HEK293 (cell line): ENCODE data around the gene LGR5.

Experiments
- CTCF ChIP-seq: fragments of 450-650 bp; formaldehyde crosslinking; IDR thresholded peaks from 2 replicates; pipeline ENCODE4 v1.5.1; 2016; ENCODE audit warnings: missing biosample characterization, missing genetic modification characterization
- KLF16 ChIP-seq: fragments of 450-650 bp; formaldehyde crosslinking; IDR thresholded peaks from 2 replicates; pipeline ENCODE4 v1.5.1; 2017; ENCODE audit warnings: missing biosample characterization, missing genetic modification characterization
- SP2 ChIP-seq: fragments of 450-650 bp; formaldehyde crosslinking; IDR thresholded peaks from 2 replicates; pipeline ENCODE4 v1.5.1; 2016; ENCODE audit warnings: missing biosample characterization, missing genetic modification characterization
- ZFP37 ChIP-seq: fragments of 450-650 bp; formaldehyde crosslinking; IDR thresholded peaks from 2 replicates; pipeline ENCODE4 v1.5.1; 2016; ENCODE audit warnings: missing biosample characterization, missing genetic modification characterization
- ZNF324 ChIP-seq: fragments of 450-650 bp; formaldehyde crosslinking; IDR thresholded peaks from 2 replicates; pipeline ENCODE4 v1.5.1; 2016; ENCODE audit warnings: missing biosample characterization, missing genetic modification characterization
- ZNF514 ChIP-seq: fragments of 450-650 bp; formaldehyde crosslinking; IDR thresholded peaks from 2 replicates; pipeline ENCODE4 v1.5.1; 2016; ENCODE audit warnings: missing biosample characterization, missing genetic modification characterization
- ZNF544 ChIP-seq: fragments of 450-650 bp; formaldehyde crosslinking; IDR thresholded peaks from 2 replicates; pipeline ENCODE4 v1.5.0; 2017; ENCODE audit warnings: missing biosample characterization, missing genetic modification characterization
- ZNF776 ChIP-seq: fragments of 450-650 bp; formaldehyde crosslinking; IDR thresholded peaks from 2 replicates; pipeline ENCODE4 v1.5.0; 2017; ENCODE audit warnings: missing biosample characterization, missing genetic modification characterization, borderline replicate concordance

GRCh38 chr12:71431991-71432390 is 7.6 kb upstream of the LGR5 start:
- TF ChIP-seq ZNF544 (tag by site-specific recombination), result no peak
- TF ChIP-seq CTCF, result no peak
- no peak for TF ChIP-seq ZNF776 (tag by site-specific recombination)
- TF ChIP-seq ZNF514 (tag by site-specific recombination), result no peak
- no peak for TF ChIP-seq ZFP37 (tag by site-specific recombination)
- TF ChIP-seq KLF16 (tag by site-specific recombination), result no peak
- no peak for TF ChIP-seq ZNF324 (tag by site-specific recombination)
- TF ChIP-seq SP2 (tag by site-specific recombination), result no peak
